ENCODE data around the gene SPTSSA. TPM values are rescaled to one million over a fixed set of nuclear protein-coding genes. Genes with fewer than 3 reads are reported as not detected.

SPTSSA gene
- total RNA-seq, 3 donors from 2014 or later (not counting 1 experiment from before 2014, with no cell fraction given) = 3.2 to 4.9 (median 4.9) TPM

DNA sequence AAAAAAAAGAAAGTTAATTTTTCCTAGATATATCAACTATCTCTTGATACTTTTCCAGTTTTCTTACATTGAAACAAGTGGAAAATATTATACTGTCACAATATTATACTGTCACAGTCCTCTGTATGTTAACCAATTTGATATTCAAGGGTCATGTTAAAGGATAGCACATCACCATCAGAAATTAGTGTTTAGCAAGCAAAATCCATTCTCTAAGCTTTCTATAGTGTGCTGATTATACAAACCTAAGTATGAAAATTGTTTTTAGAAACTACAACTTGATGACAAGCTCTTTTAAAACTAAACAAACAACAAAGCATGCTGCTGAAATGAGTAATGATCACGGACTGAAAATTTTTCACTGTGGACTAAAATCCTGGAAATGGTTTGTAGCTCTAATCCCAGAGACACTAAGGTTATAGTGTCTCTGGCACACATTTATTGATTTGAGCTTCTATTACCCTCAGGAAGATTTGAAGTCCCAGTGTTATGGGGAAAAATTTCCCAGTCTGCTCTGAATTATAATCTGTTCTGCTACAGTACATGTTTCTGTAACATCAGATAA is 9.7 kb downstream of the SPTSSA start:
- Mint-ChIP-seq H3K27ac (no peak overlapping the region), H3K4me1 (no peaks in the 10 kb centered on the region), H3K36me3 (no peaks in the 10 kb centered on the region), H3K27me3 (ENCODE audit: low read depth in 2 of 2) (no peaks in the 10 kb centered on the region), H3K4me3 (no peak overlapping the region), H3K9me3 (no peaks in the 10 kb centered on the region)
- Histone ChIP-seq H3K4me1 (ENCODE audit: control insufficient read depth, insufficient read depth, low read length) (no peaks in the 10 kb centered on the region), H3K9me3 (ENCODE audit: control insufficient read depth, insufficient read depth, low read length) (no peaks in the 10 kb centered on the region), H3K27ac (ENCODE audit: low read length) (no peak overlapping the region), H3K27me3 (ENCODE audit: control insufficient read depth, insufficient read depth, low read length) (no peaks in the 10 kb centered on the region), H3K4me3 (ENCODE audit: low read length) (no peak overlapping the region), H3K36me3 (ENCODE audit: control insufficient read depth, insufficient read depth, low read length) (peaks cover 3% of the 10 kb centered on the region)
- intact Hi-C loops (cut with micrococcal nuclease) = no loop called here
- TF ChIP-seq, protein P1, sequence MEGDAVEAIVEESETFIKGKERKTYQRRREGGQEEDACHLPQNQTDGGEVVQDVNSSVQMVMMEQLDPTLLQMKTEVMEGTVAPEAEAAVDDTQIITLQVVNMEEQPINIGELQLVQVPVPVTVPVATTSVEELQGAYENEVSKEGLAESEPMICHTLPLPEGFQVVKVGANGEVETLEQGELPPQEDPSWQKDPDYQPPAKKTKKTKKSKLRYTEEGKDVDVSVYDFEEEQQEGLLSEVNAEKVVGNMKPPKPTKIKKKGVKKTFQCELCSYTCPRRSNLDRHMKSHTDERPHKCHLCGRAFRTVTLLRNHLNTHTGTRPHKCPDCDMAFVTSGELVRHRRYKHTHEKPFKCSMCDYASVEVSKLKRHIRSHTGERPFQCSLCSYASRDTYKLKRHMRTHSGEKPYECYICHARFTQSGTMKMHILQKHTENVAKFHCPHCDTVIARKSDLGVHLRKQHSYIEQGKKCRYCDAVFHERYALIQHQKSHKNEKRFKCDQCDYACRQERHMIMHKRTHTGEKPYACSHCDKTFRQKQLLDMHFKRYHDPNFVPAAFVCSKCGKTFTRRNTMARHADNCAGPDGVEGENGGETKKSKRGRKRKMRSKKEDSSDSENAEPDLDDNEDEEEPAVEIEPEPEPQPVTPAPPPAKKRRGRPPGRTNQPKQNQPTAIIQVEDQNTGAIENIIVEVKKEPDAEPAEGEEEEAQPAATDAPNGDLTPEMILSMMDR (IDR thresholded peaks at IDR 0.05) = no peak
- 83% methylated on average over 1 of the region's 1 CpG for WGBS (ENCODE audit: insufficient coverage)
- DNase-seq (no peak), ATAC-seq (no peak)

DNA sequence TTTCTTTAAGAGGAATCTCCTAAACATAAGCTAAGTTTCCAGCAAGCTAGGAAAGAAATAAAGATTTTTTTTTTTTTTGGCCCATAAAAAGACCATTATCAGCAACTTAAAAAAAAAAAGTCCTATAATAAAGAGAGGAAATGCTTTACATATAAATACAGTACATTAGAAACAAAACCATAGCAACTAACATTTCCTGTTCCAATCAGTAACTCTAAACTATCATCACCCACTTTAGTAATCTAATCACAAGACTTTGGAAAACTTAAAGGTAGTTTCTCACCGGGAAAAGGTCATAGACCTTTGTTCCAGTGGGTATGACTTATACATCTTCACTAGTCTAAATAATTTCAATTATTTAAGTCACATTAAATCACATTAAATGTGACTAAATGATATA is 11.1 kb downstream of the SPTSSA start:
- no peak for ATAC-seq
- Histone ChIP-seq H3K27me3 (ENCODE audit: control insufficient read depth, insufficient read depth, low read length) (no peaks in the 10 kb centered on the region), H3K4me1 (ENCODE audit: control insufficient read depth, insufficient read depth, low read length) (no peaks in the 10 kb centered on the region), H3K36me3 (ENCODE audit: control insufficient read depth, insufficient read depth, low read length) (peaks cover 3% of the 10 kb centered on the region), H3K27ac (ENCODE audit: low read length) (no peak overlapping the region), H3K9me3 (ENCODE audit: control insufficient read depth, insufficient read depth, low read length) (no peaks in the 10 kb centered on the region), H3K4me3 (ENCODE audit: low read length) (no peak overlapping the region)
- TF ChIP-seq, protein P1 (IDR thresholded peaks at IDR 0.05) = no peak
- no peaks in the 10 kb centered on the region for H3K9me3 Mint-ChIP-seq
- DNase-seq = no peak
- no CpG with 5 or more reads among the region's 1 CpG for WGBS (ENCODE audit: insufficient coverage)
- no peak overlapping the region for H3K4me3 Mint-ChIP-seq
- H3K36me3 Mint-ChIP-seq = no peaks in the 10 kb centered on the region
- H3K27ac Mint-ChIP-seq = no peak overlapping the region
- H3K4me1 Mint-ChIP-seq = no peaks in the 10 kb centered on the region
- H3K27me3 Mint-ChIP-seq (ENCODE audit: low read depth in 2 of 2) = no peaks in the 10 kb centered on the region
- intact Hi-C loops (cut with micrococcal nuclease) = no loop called here

DNA sequence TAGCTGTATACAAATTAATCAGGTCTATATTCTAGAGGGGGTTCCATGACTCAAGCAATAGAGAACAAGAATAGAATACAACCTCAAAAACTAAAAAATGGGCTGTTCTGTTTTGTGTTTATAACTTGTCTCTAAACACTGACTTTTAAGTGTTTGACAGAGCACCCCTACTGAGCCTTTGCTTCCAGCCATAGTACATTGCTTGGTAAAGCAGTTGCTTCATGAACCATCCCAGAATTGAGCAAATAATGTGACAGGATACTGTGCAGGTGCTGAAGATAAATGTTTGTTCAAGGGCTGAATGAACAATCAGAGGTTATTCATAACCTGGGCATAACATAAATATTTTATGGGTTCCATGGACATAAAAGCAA is 11.5 kb downstream of the SPTSSA start:
- H3K4me3 Mint-ChIP-seq = no peak overlapping the region

More for the DNA sequence above, 11.5 kb downstream of the SPTSSA start:
- Histone ChIP-seq H3K9me3 (ENCODE audit: control insufficient read depth, insufficient read depth, low read length) (no peaks in the 10 kb centered on the region), H3K27me3 (ENCODE audit: control insufficient read depth, insufficient read depth, low read length) (no peaks in the 10 kb centered on the region), H3K4me3 (ENCODE audit: low read length) (no peak overlapping the region), H3K27ac (ENCODE audit: low read length) (no peak overlapping the region), H3K36me3 (ENCODE audit: control insufficient read depth, insufficient read depth, low read length) (peaks cover 3% of the 10 kb centered on the region), H3K4me1 (ENCODE audit: control insufficient read depth, insufficient read depth, low read length) (no peaks in the 10 kb centered on the region)
- Mint-ChIP-seq H3K4me1 (no peaks in the 10 kb centered on the region), H3K9me3 (no peaks in the 10 kb centered on the region), H3K27me3 (ENCODE audit: low read depth in 2 of 2) (no peaks in the 10 kb centered on the region), H3K36me3 (no peaks in the 10 kb centered on the region), H3K27ac (no peak overlapping the region)
- intact Hi-C loops (cut with micrococcal nuclease) = no loop called here
- DNase-seq (no peak), ATAC-seq (no peak)
- TF ChIP-seq, protein P1 (IDR thresholded peaks at IDR 0.05) = no peak

Measured in natural killer cell (primary cell).